HepG2 (cell line): ENCODE measurements around the gene CHPF. TPM values are rescaled to one million over a fixed set of nuclear protein-coding genes. Genes with fewer than 3 reads are reported as not detected.
A peak's percentile ranks its signal among the peaks of the same experiment; 100 is the strongest.

Experiments
- AKAP8 ChIP-seq: sonication (generic); formaldehyde crosslinking; IDR thresholded peaks from 2 replicates; pipeline ENCODE4 v1.5.1; 2020; ENCODE audit warnings: mild to moderate bottlenecking, missing genetic modification reagents
- CEBPB ChIP-seq: IDR thresholded peaks from 2 replicates; pipeline ENCODE4 v1.6.1; 2011; ENCODE audit warnings: low read depth, low read length, improper control_type of control experiment, borderline replicate concordance
- DPF2 ChIP-seq: sonication (generic); formaldehyde crosslinking; IDR thresholded peaks from 2 replicates; pipeline ENCODE4 v1.4.0; 2020; ENCODE audit warnings: mild to moderate bottlenecking, low read depth, missing genetic modification reagents, borderline replicate concordance
- DZIP1 ChIP-seq: sonication (generic); formaldehyde crosslinking; IDR thresholded peaks from 2 replicates; pipeline ENCODE4 v1.5.0; 2020; ENCODE audit warnings: mild to moderate bottlenecking, missing genetic modification reagents
- FOSL2 ChIP-seq: sonication (generic); formaldehyde crosslinking; IDR thresholded peaks from 2 replicates; pipeline ENCODE4 v1.4.0; 2020; ENCODE audit warnings: missing genetic modification reagents
- FOXC1 ChIP-seq: sonication (generic); formaldehyde crosslinking; IDR thresholded peaks from 2 replicates; pipeline ENCODE4 v1.8.0; 2022; ENCODE audit warnings: mild to moderate bottlenecking, missing genetic modification reagents, borderline replicate concordance
- GATAD1 ChIP-seq: IDR thresholded peaks from 2 replicates; pipeline ENCODE4 v1.6.1; 2016; ENCODE audit warnings: missing genetic modification reagents, missing compliant biosample characterization
- NCOA5 ChIP-seq: sonication (generic); formaldehyde crosslinking; IDR thresholded peaks from 2 replicates; pipeline ENCODE4 v1.4.0; 2020; ENCODE audit warnings: missing genetic modification reagents
- PRMT3 ChIP-seq: sonication (generic); formaldehyde crosslinking; IDR thresholded peaks from 2 replicates; pipeline ENCODE4 v1.8.1; 2022; ENCODE audit warnings: low read depth, mild to moderate bottlenecking, moderate library complexity, missing genetic modification reagents, borderline replicate concordance
- SNAPC5 ChIP-seq: sonication (generic); formaldehyde crosslinking; IDR thresholded peaks from 2 replicates; pipeline ENCODE4 v1.8.1; 2023; ENCODE audit warnings: mild to moderate bottlenecking, missing genetic modification reagents, borderline replicate concordance
- SOX13 ChIP-seq, 3 experiments: fragments of 450-650 bp in 1 of 3; sonication (generic) in 1 of 3; formaldehyde crosslinking in 1 of 3; IDR thresholded peaks in 2 of 3; conservative IDR thresholded peaks in 1 of 3; 2 replicates each; pipeline versions ENCODE4 v1.5.0 to v1.6.1; 2016 to 2020; ENCODE audit warnings: antibody characterized with exemption in 1 of 3, mild to moderate bottlenecking in 1 of 3, missing compliant biosample characterization in 1 of 3, missing genetic modification reagents in 1 of 3, moderate library complexity in 1 of 3
- ZBTB21 ChIP-seq: sonication (generic); formaldehyde crosslinking; IDR thresholded peaks from 2 replicates; pipeline ENCODE4 v1.4.0; 2020; ENCODE audit warnings: missing genetic modification reagents
- ZBTB38 ChIP-seq: sonication (generic); formaldehyde crosslinking; IDR thresholded peaks from 2 replicates; pipeline ENCODE4 v1.5.1; 2020; ENCODE audit warnings: mild to moderate bottlenecking, missing genetic modification reagents
- ZBTB39 ChIP-seq: sonication (generic); formaldehyde crosslinking; IDR thresholded peaks from 2 replicates; pipeline ENCODE4 v1.5.0; 2020; ENCODE audit warnings: missing genetic modification reagents
- ZC3H4 ChIP-seq: sonication (generic); formaldehyde crosslinking; IDR thresholded peaks from 2 replicates; pipeline ENCODE4 v1.4.0; 2020; ENCODE audit warnings: missing genetic modification reagents, borderline replicate concordance
- ZFP36 ChIP-seq: fragments of 150-350 bp; IDR thresholded peaks from 2 replicates; pipeline ENCODE4 v1.6.1; 2018; ENCODE audit warnings: borderline replicate concordance, low read length, low read depth; ENCODE audit not compliant: partially characterized antibody
- ZMYM4 ChIP-seq: sonication (generic); formaldehyde crosslinking; IDR thresholded peaks from 2 replicates; pipeline ENCODE4 v1.8.1; 2023; ENCODE audit warnings: mild to moderate bottlenecking, missing genetic modification reagents
- ZNF414 ChIP-seq: sonication (generic); formaldehyde crosslinking; IDR thresholded peaks from 2 replicates; pipeline ENCODE4 v1.5.0; 2020; ENCODE audit warnings: missing genetic modification reagents
- ZNF44 ChIP-seq: sonication (generic); formaldehyde crosslinking; IDR thresholded peaks from 2 replicates; pipeline ENCODE4 v1.5.1; 2020; ENCODE audit warnings: mild to moderate bottlenecking, missing genetic modification reagents
- ZNF616 ChIP-seq: sonication (generic); formaldehyde crosslinking; IDR thresholded peaks from 2 replicates; pipeline ENCODE4 v1.5.0; 2020; ENCODE audit warnings: low read depth, mild to moderate bottlenecking, missing genetic modification reagents
- polyA plus RNA-seq, 8 experiments: library from polyadenylated mRNA; depleted of rRNA in 3 of 8; stranded (reverse) in 7 of 8; unstranded in 1 of 8; fragments of >200 nt; fragmentation: Illumina TruSeq in 4 of 8; extraction: Trizol in 4 of 8; gene quantifications; 2 replicates each; pipeline versions ENCODE4 v1.2.1 to v1.2.3, GENCODE V29; 2011 to 2016; ENCODE audit warnings: low read depth in 4 of 8, missing spikeins in 1 of 8, mixed read lengths in 1 of 8; ENCODE audit not compliant: insufficient read depth in 1 of 8
- total RNA-seq, 5 experiments: library from RNA; depleted of rRNA; stranded (reverse); fragments of >200 nt; fragmentation: Illumina TruSeq; extraction: Trizol; gene quantifications; 2 replicates each; pipeline ENCODE4 v1.2.3, GENCODE V29; 2016; ENCODE audit warnings: low read depth in 1 of 5

CHPF gene
- total and polyA plus RNA-seq, 2 of the 13 experiments (the other 11 are each of a cell fraction or from before 2014, with no cell fraction given) = 79.6 to 111 TPM

GRCh38 chr2:219553168-219553417 is 9.5 kb upstream of the CHPF start (continued):
- no peak for TF ChIP-seq ZFP36
- TF ChIP-seq ZNF616 = no peak
- no peak for TF ChIP-seq DPF2
- no peak for TF ChIP-seq CEBPB
- no peak for TF ChIP-seq NCOA5
- TF ChIP-seq FOXC1 (CRISPR knock-in tag) = peak; percentile 7; the same call in 1 of the 2 replicates
- TF ChIP-seq ZC3H4 = no peak
- no peak for TF ChIP-seq AKAP8
- no peak for TF ChIP-seq SOX13 (IDR thresholded peaks at IDR 0.05)
- TF ChIP-seq SOX13 (CRISPR knock-in tag; conservative IDR thresholded peaks at IDR 0.05 in 1 of 2, IDR thresholded peaks at IDR 0.05 in 1 of 2) = no peak
- no peak for TF ChIP-seq SNAPC5 (CRISPR knock-in tag)
- no peak for TF ChIP-seq PRMT3 (CRISPR knock-in tag)
- no peak for TF ChIP-seq ZBTB38 (CRISPR knock-in tag)
- TF ChIP-seq ZNF414 (CRISPR knock-in tag) = no peak
- TF ChIP-seq DZIP1 = no peak
- TF ChIP-seq GATAD1 (CRISPR knock-in tag) = no peak
- no peak for TF ChIP-seq FOSL2 (CRISPR knock-in tag)
- no peak for TF ChIP-seq ZNF44
- TF ChIP-seq ZBTB39 = no peak
- TF ChIP-seq ZMYM4 (CRISPR knock-in tag) = no peak
- no peak for TF ChIP-seq ZBTB21 (CRISPR knock-in tag)
